ENCODE measurements around the gene ZFP91.

ZFP91 gene

DNA sequence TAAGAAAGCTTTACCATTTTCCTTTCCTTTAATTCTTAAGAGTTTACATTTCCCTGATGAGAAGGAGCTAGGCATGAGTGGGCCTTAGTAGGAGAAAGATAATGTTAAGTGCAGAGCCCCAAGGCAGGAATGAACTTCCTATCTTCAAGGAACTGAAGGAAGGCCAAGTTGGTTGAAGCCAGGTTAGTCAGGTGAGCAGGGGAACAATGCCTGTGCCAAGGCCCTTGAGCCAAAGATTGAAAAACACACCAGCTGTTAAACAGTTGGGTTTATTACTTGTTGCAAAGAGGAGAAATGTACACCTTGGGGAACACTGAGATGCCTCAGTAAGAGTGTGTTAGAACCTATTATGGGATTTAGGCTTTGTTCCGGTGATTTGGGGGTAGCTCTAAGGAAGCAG lies 53.6 kb downstream of the ZFP91 start:
- no peak for FAIRE-seq

DNA sequence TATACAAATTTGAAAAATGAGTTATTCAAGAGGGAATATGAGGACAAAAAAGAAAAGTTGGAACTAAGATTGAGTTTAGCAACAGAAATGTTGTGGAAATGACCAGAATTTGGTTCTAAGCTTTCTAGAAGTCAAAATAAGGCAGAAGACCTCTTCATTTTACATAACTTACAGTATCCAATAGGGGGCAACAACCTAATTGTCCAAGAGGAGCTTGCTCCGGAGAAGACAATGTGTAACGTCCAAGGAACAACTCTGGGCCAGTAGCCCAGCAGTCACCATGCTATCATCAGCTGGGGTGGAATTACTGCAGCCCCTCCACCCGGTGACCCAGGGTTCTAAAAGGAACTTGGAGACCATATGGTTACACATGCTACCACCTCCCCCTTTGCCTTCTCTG lies 57.7 kb downstream of the ZFP91 start:
- FAIRE-seq, result no peak

DNA sequence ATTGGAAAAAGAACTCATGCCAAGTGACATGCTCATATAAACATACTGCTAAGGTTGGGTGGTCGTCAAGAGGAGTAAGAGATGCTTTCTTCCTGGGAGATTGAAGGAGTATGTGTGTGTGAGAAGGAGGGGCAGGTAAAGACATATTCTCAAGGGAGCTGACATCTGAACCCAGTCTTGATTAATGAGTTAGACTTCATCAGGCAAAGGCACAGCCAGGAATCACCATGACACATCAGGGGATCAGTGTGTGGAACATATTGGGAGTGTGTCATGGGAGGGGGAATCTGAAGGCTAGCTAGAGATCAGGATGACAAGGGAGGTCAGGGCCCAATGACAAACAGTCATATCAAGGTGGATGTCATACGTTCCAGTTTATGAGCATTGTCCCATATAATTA lies 58.5 kb downstream of the ZFP91 start:
- FAIRE-seq, result no peak

DNA sequence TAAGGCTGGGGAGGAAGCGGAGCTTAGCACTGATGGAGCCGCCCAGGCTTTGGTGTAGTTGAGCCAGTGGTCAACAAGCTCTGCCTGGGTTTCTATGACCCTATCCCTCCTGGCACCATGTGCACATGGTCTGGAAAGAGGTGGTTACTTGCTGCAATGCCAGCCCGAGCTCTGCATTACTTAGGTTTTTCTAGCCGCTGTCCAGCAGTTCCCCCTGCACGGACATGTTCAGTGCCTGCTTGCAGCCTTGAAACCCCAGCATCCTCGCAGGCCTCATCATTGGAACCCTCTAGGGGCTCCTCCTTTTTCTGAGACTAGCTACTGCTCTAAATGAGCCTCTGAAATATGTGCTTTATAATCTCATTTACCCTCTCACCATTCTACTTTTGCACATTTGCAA lies 60.2 kb downstream of the ZFP91 start:
- no peak for FAIRE-seq

DNA sequence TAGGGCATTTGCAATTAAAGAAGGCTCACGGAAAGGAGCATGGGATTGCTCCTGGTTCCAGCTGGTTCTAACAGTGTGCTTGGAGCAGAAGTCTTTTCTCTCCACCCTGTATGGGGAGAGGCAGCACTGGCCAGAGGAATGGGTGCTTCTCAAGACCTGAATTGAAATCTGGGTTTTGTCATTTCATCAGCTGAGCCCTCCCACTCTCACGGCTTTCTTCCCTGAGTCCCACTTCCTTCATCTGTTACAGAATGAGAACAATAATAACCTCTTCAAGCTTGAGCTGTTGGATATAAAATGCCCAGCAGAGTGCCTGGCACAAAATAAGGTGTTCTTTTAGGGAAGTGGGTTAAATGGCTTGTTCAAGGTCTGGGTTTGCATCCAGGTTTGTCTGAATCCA lies 60.8 kb downstream of the ZFP91 start:
- FAIRE-seq, result no peak

DNA sequence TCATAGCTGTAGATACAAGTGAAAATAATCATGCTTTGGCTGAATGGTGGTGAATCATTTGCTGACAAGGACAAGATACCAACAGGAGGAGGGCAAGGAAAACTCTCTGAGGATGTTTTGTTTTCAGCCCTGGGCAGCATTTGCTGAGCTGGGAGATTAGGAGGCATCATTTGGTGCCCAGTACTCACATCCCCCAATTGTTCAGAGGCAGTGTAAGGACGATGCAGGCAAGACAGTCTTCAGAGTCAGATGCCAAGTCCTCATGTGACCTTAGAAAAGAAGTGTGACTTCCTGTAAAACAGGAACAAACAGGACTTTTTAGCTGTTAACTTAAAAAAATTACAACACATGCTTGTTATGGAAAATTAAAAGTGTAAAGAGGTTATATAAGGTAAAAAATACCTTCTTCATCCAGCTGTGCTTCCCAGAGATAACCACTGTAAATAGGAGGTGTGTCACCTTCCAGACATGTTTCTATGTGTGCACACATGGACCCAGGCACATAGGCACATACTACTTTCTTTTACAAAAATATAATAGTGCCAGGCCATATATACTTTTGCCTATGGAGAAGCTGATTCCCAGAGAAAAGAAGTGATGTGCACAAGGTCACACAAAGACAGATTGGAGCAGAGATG lies 61.6 kb downstream of the ZFP91 start:
- no peak for FAIRE-seq

DNA sequence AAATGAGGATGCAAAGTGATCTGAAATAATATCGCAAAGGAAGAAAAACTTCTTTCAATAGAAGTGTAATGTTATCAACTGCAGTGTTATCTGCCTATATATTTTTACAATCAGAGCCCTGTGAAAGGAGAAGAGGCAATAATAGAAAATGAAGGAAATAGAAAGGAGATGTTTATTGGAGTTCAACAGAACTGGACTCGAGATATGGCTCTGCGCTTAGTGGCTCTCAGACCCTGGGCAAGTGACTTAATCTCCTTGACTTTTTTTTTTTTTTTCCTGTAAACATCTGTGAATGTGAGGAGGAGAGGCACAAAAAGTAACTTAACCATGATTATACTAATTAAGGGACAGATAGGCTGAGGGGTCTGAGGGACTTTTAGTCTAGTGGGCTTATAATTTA lies 62.5 kb downstream of the ZFP91 start:
- FAIRE-seq, result no peak

DNA sequence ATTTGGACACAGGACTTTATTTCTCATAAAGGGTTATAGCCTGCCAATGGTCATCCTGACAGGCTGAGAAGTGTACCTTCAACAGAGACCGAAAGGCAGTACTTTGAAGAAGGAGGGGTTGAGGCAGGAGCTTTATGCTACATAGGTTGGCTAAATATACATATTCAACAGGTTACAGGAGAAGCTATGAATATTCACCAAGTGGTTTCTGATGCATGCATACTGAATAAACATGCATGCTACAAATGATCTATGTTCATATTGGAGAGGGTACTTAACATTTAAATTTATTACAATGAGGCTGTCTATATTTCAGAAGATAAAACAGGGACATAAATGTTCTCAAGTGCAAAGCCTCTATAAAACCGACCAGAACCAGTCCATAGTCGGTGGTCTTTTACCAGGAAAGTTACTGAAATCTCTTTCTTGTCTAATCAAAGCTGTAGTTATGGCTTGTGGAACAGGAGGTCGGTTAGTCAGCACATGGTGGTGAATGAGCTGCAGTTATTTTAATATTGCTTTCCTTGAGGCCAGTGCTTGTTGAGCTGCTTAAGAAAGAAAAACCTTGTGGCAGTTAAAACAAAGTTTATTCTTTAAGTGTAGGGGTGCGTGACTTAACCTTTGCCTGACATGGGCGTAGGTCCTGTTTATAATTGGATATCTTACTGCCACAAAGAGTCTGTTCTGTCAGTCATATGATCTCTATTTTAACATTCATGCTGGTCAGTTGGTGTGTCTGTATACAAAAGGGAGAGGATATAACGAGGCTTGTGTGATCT lies 63.1 kb downstream of the ZFP91 start:
- no peak for FAIRE-seq

DNA sequence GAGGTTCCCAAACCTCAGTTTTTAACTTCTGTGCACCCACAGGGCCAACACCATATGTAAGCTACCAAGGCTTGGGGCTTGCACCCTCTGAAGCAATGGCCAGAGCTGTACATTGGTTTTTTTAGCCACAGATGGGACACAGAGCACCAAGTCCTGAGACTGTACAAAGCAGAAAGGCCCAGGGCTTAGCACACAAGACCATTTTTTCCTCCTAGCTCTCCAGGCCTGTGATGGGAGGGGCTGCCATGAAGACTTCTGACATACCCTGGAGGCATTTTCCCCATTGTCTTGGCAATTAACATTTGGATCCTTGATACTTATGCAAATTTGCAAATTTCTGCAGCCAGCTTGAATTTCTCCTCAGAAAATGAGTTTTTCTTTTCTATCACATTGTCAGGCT lies 67.0 kb downstream of the ZFP91 start:
- no peak for FAIRE-seq

DNA sequence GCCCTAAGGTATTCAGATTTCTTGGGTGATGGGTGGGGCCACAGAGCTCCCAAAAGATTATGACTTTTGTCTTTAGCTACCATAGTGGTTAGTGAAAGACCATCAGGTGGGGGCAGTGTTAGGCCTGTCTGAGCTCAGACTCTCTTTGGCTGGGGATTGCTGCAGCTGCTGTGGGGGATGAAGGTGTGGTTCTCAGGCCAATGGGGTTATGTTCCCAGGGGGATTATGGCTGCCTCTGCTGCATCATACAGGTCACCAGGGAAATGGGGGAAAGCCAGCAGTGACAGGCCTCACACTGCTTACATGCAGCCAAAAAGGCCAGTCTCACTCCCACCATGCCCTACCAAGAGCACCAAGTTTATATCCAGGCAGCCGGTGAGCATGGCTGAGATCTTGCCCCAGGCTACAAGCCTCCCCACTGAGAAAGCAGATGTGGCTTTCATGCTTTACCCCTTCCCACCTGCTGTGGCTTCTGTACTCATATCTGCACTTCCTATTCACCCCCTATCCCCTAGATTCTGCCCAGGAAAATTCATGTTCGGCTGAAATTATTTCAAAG lies 68.4 kb downstream of the ZFP91 start:
- FAIRE-seq, result no peak

DNA sequence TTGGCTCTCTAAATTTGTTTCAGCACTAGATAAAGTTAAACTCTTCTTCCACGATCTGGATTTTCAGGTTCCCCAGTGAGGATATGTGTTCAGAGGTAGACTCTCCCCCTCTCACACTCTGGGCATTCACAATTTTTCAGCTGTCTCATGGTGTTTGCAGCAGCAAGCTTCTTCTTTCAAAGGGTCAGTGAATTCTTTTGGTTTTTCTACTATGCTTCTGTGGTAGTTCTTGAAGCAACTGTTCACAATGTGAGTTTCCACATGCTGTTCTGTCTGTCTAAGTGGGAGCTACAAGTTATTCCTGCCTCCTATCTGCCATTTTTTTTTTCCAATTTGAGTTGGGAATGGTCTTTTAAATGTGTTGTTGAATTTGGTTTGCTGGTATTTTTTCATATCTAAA lies 69.0 kb downstream of the ZFP91 start:
- FAIRE-seq, result no peak

DNA sequence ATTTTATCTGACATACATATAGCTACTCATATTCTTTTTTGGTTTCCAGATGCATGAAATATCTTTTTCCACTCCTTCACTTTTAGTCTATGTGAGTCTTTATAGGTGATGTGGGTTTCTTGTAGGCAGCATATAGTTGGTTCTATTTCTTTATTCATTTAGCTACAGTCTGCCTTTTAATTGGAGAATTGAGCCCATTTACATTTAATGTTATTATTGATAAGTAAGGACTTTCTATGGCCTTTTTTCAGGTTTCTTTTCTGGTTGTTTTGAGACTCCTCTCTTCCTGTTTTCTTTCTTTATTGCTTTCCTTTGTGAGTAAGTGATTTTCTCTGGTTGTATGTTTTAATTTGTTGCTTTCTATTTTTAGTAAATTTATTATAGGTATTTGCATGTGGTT lies 70.8 kb downstream of the ZFP91 start:
- no peak for FAIRE-seq

DNA sequence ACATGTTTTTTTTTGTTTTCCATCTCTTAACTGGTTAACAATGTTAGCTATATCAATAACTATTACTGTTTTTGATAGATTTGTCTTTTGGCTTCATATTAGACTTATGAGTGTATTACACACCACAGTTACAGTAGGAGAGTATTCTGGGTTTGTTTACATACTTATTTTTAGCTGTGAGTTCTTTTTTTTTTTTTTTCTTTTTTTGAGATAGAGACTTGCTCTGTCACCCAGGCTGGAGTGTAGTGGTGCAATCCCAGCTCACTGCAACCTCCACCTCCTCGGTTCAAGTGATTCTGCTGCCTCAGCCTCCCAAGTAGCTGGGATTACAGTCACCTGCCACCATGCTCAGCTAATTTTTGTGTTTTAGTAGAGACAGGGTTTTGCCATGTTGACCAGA lies 71.6 kb downstream of the ZFP91 start:
- no peak for FAIRE-seq

DNA sequence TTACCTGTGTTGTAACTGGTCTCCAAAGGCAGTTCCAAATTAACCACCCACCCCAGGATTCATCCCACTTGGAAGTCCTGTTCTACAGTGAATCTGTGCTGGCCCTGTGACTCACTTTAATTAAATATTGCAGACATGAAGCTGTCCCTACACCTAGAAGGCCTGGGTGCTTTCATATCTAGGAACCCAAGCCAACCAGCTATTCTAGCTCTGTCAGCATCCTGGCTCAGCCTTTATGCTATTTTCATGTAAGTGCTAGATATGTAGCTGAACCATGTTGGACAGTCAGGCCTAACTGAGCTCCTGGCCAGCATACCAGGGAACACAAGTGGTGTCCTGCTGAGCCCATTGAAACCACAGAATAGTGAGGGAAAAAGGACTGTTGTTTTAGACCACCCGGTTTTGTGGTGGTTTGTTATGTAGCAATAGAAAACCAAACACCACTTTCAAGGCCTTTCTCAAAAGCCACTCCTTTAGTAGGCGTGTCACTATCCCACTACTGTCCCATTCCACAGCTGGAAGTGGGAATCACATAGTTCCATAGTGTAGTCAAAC lies 73.9 kb downstream of the ZFP91 start:
- FAIRE-seq, result no peak

DNA sequence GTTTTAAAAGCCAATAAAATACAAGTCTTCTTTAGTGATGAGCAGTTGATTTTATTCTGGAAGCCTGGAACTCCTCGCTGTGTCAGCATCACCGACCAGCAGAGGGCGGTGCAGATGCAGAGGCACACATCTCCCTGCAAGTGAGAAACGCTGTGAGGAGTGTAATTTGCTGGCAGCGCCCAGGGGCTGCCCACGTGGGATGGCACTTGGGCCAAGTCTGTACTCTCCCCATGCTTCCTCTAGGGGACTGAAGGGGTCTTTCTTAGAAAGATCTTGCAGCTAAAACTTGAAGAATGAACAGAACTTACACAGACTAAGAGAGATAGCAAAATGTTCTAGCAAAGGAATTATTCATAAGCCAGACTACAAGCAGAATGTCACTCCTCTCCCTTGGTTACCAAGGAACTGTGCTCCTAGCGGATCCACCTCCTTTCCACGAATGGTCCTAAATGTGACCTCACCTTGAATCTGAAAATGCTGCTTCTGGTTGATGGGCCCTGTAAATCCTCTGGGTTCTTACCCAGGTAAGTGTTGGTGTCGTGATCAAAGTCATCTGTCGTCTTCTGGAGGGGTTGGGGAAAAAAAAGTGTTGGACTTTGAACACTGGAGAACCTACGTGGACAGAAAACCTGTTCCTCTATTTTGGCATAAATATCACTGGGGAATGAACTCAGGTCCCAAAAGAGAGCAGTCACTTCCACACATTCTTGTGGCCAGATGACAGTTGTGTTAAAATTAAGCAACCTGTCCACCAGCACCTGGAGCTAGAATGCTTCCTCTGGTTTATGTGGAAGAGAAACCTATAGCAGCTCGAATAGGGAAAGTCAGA lies 75.4 kb downstream of the ZFP91 start:
- FAIRE-seq, result no peak

DNA sequence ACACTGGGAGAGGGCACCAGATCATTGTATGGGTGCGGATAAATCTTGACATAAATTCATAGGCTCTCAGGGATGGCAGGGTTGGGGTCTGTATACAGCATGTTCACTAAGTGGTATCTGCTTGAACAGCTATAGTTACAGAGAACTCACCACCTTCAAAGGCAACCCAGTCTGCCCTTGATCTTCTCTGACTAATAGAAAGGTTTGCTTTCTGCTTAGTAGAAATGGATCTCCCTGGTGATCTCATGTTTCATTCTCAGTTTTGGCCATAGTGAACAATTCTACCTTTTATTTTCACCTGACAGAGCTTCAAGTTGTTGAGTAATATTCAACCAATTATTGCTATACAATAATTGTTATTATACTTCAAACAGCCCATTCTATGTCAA lies 76.0 kb downstream of the ZFP91 start:
- FAIRE-seq, result no peak

DNA sequence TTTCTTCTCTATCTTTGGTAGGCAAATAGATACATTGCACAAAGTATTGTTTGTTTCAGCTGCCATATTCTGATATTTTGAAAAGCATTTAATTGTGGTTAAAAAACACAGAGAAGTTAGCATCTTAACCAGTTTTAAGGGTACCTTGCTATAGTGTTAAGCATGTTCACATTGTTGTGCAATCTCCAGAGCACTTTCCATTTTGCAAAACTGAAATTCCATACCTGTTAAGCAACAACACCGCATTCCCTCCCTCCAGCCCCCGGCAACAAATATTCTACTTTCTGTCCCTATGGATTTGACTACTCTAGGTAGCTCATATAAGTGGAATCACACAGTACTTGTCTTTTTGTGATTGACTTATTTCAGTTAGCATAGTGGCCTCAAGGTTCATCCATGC lies 77.5 kb downstream of the ZFP91 start:
- FAIRE-seq, result no peak

DNA sequence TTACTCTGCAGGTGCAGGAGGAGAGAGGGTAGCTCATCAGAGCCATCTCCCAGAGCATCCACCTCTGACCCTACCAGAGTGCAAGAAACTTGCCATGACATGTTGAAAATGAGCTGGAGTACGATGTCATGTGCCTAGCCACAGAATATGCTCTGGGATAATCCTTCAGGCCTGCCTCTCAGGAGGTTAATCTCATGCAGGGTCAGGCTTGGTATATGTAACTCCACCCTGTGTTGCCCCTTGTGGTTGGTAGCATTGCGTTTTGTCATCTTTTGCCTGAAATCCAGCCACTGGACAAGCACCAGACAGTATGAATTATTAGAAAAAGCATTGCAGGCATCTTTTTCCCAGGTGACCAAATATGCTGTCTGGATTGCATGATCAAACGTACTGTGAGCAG lies 79.8 kb downstream of the ZFP91 start:
- no peak for FAIRE-seq

DNA sequence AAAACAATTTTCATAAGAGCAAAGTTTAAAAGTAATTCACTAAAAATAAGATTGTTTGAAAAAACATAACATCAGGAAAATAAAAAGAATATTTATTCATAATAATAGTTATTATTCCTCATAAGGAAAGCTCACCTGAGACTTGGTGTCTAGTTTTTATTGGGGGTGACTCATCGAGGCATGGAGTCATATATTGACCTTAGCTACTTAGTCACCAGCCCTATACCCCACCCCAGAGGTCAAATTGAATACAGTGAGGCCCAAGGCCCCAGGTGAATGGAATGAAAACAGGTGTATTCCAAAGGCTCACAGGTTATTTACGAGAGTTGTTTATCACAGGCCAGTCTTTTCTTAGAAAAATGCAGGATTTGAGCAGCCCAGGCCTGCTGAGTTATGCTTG lies 80.5 kb downstream of the ZFP91 start:
- FAIRE-seq, result no peak

DNA sequence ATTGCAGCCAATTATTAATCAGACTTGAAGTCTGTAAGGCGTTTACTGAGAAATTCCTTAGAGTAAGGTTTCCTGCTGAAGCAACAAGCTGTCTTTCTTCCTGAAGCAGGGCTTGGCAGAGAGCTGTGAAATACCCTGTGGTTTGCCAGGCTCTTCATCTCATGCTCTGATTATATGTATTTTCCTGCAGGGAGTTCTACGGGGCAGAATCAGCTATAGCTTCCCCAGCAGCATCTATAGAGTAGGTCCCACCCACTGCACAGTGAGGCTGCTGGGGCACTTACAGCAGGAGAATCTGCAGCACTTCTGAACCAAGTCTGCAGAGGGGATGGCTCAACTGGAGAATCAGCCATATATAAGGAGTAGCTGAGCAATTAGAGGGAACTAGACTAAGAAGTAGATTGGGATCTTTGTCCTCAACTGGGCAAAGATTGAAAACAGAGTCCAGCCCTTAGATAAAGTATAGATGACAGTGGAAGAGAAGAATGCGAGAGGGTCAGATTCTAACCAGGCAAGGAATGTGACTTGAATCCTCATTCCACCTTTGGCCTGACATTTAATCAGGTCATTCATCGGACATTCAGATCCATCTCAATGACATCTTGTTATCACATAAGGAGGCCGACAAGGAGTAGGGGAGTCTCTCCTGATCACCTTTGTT lies 81.2 kb downstream of the ZFP91 start:
- no peak for FAIRE-seq

Measured in A204.1 (cell line).